ENCODE results near the gene PLEKHG2.
"Not testable (repeated sequence)": the region's sequence is repeated elsewhere in the genome, so short reads cannot be mapped to it uniquely, and the experiment has no call there.

Gene PLEKHG2

DNA sequence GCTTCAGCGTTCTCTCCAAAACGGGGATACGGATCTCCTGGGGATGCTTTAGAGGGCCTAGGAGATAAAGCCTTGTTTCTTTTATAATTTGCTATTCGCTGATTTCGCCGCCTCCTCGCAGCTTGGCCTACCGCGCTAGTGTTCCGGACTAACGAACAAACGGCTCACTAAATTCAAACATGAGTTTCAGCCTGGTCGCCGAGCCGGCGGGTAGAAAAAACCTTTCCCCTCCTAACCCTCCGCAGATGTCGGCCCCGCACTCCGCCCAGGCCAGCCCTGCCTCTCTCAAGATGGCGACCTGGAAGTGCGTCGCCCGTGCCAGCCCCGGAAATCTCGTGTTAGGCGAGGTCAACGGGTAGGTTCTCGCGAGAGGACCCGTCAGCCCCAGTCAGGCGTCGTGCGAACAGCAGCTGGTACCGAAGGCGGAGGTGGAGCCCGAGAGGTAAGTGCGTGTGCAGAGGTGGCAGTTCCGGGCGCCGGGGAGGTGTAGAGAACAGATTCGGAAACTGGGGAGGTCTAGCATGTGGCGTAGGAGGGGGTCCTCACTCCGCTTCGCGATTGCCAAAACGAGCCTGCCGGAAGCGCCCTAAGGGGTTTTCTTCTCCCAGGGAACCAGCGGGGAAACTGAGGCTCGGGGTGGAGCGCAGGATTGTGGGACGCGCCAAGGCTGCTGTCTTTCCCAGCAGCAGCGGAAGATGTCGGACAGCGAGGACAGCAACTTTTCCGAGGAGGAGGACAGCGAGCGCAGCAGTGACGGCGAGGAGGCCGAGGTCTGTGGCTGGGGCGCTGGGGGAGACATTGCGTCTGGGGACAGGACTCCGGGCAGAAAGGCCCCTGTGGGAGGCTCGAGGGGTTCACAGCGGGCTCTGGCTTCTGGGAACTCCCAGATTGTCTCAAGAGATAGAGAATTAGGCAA, 33.0 kb downstream of the PLEKHG2 start, which contains the start of gene SUPT5H:
TSS of gene SUPT5H (plus strand) at position 387 of the 916 bp plus-strand sequence. CDS start at position 696, 309 bp downstream.
- peak; percentile 92 for DNase-seq (ENCODE audit: low read depth)

GRCh38 chr19:39446365-39447084, 34.1 kb downstream of the PLEKHG2 start:
- DNase-seq (ENCODE audit: low read depth) = no peak

DNA sequence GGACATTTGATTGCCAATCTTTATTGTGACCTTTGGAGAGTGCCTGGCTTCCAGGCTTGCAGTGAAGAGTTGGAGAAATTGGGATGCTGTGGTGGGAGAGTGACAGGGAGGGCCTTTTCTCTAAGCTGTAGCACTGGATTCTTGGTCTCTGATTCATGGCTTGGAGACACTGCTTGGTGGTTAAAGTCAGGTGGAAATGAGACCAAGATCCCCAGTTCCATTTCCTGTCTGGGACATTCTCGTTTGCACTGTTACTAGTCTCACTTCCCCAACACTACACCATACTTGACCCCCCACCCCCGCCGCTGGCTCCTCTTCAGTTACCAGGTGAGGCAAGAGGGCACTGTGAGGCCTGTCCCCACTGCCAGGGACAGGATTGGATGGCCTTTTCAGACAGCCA, 35.8 kb downstream of the PLEKHG2 start:
- DNase-seq (ENCODE audit: low read depth) = no peak

- no peak for DNase-seq (ENCODE audit: low read depth)
Measured at GRCh38 chr19:39449116-39449797, 36.8 kb downstream of the PLEKHG2 start.

GRCh38 chr19:39451257-39451656, 38.8 kb downstream of the PLEKHG2 start:
- DNase-seq (ENCODE audit: low read depth) = not testable (repeated sequence)

GRCh38 chr19:39463403-39463802, 50.9 kb downstream of the PLEKHG2 start:
- no peak for DNase-seq (ENCODE audit: low read depth)

- no peak for DNase-seq (ENCODE audit: low read depth)
Measured at GRCh38 chr19:39465956-39466747, 53.7 kb downstream of the PLEKHG2 start.

- no peak for DNase-seq (ENCODE audit: low read depth)
Measured at GRCh38 chr19:39467941-39468340, 55.5 kb downstream of the PLEKHG2 start.

DNA sequence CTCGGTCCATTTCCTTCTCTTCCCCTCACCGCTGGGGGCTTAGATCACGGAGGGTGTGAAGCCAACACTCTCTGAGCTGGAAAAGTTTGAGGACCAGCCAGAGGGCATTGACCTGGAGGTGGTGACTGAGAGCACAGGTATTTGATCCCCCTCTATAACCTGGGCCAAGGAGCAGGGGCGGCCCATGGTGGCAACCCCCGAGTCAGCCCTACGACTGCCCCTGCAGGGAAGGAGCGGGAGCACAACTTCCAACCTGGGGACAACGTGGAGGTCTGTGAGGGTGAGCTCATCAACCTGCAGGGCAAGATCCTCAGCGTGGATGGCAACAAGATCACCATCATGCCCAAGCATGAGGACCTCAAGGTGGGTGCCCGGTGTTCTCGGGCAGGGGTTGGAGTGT, 56.6 kb downstream of the PLEKHG2 start:
- DNase-seq (ENCODE audit: low read depth) = no peak

DNA sequence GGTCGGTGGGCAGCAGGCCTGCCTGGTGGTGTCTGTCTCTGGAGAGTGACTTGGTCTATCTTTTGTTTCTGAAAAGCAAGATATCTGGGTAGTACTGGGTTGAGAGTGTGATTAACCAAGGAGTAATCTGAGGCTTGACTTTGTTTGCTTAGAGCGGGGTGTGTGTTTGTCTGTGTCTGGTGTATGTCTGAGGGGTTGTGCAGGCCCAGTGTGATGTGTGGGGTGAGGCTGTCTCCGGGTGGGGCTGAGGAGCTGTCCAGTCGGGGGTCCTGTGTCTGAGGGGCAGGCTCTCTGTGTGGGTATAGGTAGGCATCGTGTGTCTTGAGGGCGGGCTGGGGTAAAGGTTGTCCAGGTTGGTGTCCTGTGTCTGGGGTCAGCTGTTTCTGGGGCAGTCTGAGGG, 57.1 kb downstream of the PLEKHG2 start:
- no peak for DNase-seq (ENCODE audit: low read depth)

DNA sequence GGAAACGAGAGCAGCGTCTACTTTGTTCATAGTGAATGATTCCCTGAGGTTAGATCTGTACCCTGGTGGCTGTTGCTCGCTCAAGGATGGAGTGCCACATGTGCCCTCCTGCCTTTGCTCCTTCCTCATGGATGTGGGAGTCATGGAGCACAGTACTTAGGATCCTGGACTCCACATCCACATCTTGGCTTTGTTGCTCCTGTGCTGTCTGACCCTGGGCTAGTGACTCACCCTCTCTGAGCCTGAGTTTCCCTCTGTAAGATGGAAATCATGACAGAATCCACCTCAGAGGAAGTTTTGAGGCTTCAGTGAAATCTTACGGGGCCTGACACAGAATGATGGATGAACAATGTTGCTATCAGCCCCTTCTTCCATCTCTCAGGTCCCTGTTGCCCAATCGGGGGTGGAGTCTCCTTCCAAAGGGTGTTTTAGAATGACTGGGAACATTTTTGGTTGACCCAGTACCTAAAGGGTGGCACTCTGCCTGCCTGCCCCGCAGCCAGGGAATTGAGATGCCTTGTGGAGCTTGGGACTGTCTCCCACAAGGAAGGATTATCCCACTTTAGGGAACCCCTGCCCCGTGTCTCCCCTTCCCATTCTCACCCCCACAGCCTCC, 58.4 kb downstream of the PLEKHG2 start:
- DNase-seq (ENCODE audit: low read depth) = no peak

- no peak for DNase-seq (ENCODE audit: low read depth)
Measured at GRCh38 chr19:39471756-39472536, 59.5 kb downstream of the PLEKHG2 start.

- no peak for DNase-seq (ENCODE audit: low read depth)
Measured at GRCh38 chr19:39472746-39473442, 60.4 kb downstream of the PLEKHG2 start.

GRCh38 chr19:39473443-39473960, 61.0 kb downstream of the PLEKHG2 start:
- no peak for DNase-seq (ENCODE audit: low read depth)

GRCh38 chr19:39474139-39474620, 61.7 kb downstream of the PLEKHG2 start:
- DNase-seq (ENCODE audit: low read depth) = peak; percentile 29

- no peak for DNase-seq (ENCODE audit: low read depth)
Measured at GRCh38 chr19:39475748-39476147, 63.3 kb downstream of the PLEKHG2 start.
